HEK293 (cell line): ENCODE measurements around the gene RABAC1.

Experiments used
- PRDM1 ChIP-seq: fragments of 450-650 bp; formaldehyde crosslinking; IDR thresholded peaks from 2 replicates; pipeline ENCODE4; 2016; ENCODE audit warnings: missing biosample characterization, missing genetic modification characterization
- SCRT2 ChIP-seq: fragments of 450-650 bp; formaldehyde crosslinking; IDR thresholded peaks from 2 replicates; pipeline ENCODE4 v1.5.1; 2016; ENCODE audit warnings: missing biosample characterization, missing genetic modification characterization
- SP3 ChIP-seq: fragments of 450-650 bp; formaldehyde crosslinking; IDR thresholded peaks from 2 replicates; pipeline ENCODE4 v1.5.1; 2016; ENCODE audit warnings: missing biosample characterization, missing genetic modification characterization
- ZFP69B ChIP-seq: fragments of 450-650 bp; formaldehyde crosslinking; IDR thresholded peaks from 2 replicates; pipeline ENCODE4 v1.5.1; 2016; ENCODE audit warnings: missing biosample characterization, missing genetic modification characterization
- ZNF114 ChIP-seq: fragments of 450-650 bp; formaldehyde crosslinking; IDR thresholded peaks from 2 replicates; pipeline ENCODE4 v1.5.0; 2017; ENCODE audit warnings: missing biosample characterization, missing genetic modification characterization
- ZNF138 ChIP-seq: fragments of 450-650 bp; formaldehyde crosslinking; IDR thresholded peaks from 2 replicates; pipeline ENCODE4 v1.5.1; 2016; ENCODE audit warnings: missing biosample characterization, missing genetic modification characterization, borderline replicate concordance
- ZNF341 ChIP-seq: fragments of 450-650 bp; formaldehyde crosslinking; IDR thresholded peaks from 2 replicates; pipeline ENCODE4; 2016; ENCODE audit warnings: low read depth, missing biosample characterization, missing genetic modification characterization
- ZNF423 ChIP-seq: fragments of 450-650 bp; formaldehyde crosslinking; IDR thresholded peaks from 2 replicates; pipeline ENCODE4 v1.5.1; 2016; ENCODE audit warnings: missing biosample characterization, missing genetic modification characterization
- ZNF561 ChIP-seq: fragments of 450-650 bp; IDR thresholded peaks from 2 replicates; pipeline ENCODE4 v1.5.1; 2018; ENCODE audit warnings: missing biosample characterization, missing genetic modification characterization, borderline replicate concordance
- ZNF600 ChIP-seq: fragments of 450-650 bp; formaldehyde crosslinking; IDR thresholded peaks from 2 replicates; pipeline ENCODE4 v1.5.1; 2016; ENCODE audit warnings: missing biosample characterization, missing genetic modification characterization
- ZNF677 ChIP-seq: fragments of 450-650 bp; IDR thresholded peaks from 2 replicates; pipeline ENCODE4 v1.5.0; 2018; ENCODE audit warnings: missing biosample characterization, mild to moderate bottlenecking, missing genetic modification characterization, moderate library complexity
- ZNF747 ChIP-seq: fragments of 450-650 bp; formaldehyde crosslinking; IDR thresholded peaks from 2 replicates; pipeline ENCODE4 v1.5.1; 2016; ENCODE audit warnings: missing biosample characterization, missing genetic modification characterization
- ZXDB ChIP-seq: fragments of 450-650 bp; formaldehyde crosslinking; IDR thresholded peaks from 2 replicates; pipeline ENCODE4 v1.5.1; 2016; ENCODE audit warnings: missing biosample characterization, missing genetic modification characterization
- TF ChIP-seq, protein P1 (sequence below): fragments of 450-650 bp; formaldehyde crosslinking; IDR thresholded peaks from 2 replicates; pipeline ENCODE4 v1.5.1; 2017; ENCODE audit warnings: missing biosample characterization, missing genetic modification characterization
- TF ChIP-seq, protein P2 (sequence below): fragments of 450-650 bp; formaldehyde crosslinking; IDR thresholded peaks from 2 replicates; pipeline ENCODE4 v1.5.1; 2016; ENCODE audit warnings: missing biosample characterization, missing genetic modification characterization, borderline replicate concordance
- TF ChIP-seq, protein P3 (sequence below): fragments of 450-650 bp; formaldehyde crosslinking; IDR thresholded peaks from 2 replicates; pipeline ENCODE4 v1.5.1; 2016; ENCODE audit warnings: missing biosample characterization, missing genetic modification characterization, borderline replicate concordance
- TF ChIP-seq, protein P4 (sequence below): fragments of 450-650 bp; formaldehyde crosslinking; conservative IDR thresholded peaks from 2 replicates; pipeline ENCODE4 v1.5.1; 2016; ENCODE audit warnings: low read depth, missing biosample characterization, missing genetic modification characterization
- TF ChIP-seq, protein P5 (sequence below): fragments of 450-650 bp; formaldehyde crosslinking; IDR thresholded peaks from 2 replicates; pipeline ENCODE4 v1.5.1; 2016; ENCODE audit warnings: missing biosample characterization, missing genetic modification characterization
- TF ChIP-seq, protein P6 (sequence below): fragments of 450-650 bp; formaldehyde crosslinking; IDR thresholded peaks from 2 replicates; pipeline ENCODE4 v1.5.1; 2016; ENCODE audit warnings: missing biosample characterization, missing genetic modification characterization

The RABAC1 gene

DNA sequence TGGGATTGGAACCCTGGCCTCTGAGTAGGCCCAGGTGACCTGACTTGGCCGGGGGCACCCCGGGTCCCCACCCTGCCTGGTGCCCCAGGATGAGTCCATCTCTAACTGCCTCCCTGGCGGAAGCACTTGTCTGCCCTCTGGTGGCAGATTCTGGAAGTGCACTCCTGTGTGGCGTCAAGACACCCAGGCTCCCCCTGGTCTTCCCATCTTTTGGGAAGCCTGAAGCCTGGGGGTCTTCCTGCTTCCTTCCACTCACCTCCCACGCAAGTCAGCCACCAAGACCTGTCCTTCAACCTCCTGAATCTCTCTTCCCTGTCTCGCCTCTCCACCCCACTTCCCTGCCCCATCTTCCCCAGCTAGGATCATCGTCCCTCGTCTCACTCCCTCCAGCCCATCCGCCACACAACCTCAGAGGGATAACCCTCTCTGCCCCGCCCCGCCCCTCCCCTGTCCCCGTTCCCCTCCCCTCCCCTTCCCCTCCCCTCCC is 7.4 kb downstream of the RABAC1 start (continued):
- TF ChIP-seq ZNF138 (tag by site-specific recombination) (no peak), ZNF677 (tag by site-specific recombination) (no peak), ZNF114 (tag by site-specific recombination) (no peak), ZXDB (tag by site-specific recombination) (no peak), ZNF600 (tag by site-specific recombination) (peak; percentile 80), ZNF341 (tag by site-specific recombination) (no peak), SP3 (tag by site-specific recombination) (peak; percentile 69), ZNF747 (tag by site-specific recombination) (no peak), PRDM1 (tag by site-specific recombination) (no peak), ZFP69B (tag by site-specific recombination) (0 out of 2 replicates have a peak, but pooled peaks have one; percentile 41), ZNF423 (no peak), SCRT2 (no peak), ZNF561 (tag by site-specific recombination) (0 out of 2 replicates have a peak, but pooled peaks have one; percentile 42)
- TF ChIP-seq, protein P1, sequence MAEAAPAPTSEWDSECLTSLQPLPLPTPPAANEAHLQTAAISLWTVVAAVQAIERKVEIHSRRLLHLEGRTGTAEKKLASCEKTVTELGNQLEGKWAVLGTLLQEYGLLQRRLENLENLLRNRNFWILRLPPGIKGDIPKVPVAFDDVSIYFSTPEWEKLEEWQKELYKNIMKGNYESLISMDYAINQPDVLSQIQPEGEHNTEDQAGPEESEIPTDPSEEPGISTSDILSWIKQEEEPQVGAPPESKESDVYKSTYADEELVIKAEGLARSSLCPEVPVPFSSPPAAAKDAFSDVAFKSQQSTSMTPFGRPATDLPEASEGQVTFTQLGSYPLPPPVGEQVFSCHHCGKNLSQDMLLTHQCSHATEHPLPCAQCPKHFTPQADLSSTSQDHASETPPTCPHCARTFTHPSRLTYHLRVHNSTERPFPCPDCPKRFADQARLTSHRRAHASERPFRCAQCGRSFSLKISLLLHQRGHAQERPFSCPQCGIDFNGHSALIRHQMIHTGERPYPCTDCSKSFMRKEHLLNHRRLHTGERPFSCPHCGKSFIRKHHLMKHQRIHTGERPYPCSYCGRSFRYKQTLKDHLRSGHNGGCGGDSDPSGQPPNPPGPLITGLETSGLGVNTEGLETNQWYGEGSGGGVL (tag by site-specific recombination) = peak; percentile 78
- TF ChIP-seq, protein P2, sequence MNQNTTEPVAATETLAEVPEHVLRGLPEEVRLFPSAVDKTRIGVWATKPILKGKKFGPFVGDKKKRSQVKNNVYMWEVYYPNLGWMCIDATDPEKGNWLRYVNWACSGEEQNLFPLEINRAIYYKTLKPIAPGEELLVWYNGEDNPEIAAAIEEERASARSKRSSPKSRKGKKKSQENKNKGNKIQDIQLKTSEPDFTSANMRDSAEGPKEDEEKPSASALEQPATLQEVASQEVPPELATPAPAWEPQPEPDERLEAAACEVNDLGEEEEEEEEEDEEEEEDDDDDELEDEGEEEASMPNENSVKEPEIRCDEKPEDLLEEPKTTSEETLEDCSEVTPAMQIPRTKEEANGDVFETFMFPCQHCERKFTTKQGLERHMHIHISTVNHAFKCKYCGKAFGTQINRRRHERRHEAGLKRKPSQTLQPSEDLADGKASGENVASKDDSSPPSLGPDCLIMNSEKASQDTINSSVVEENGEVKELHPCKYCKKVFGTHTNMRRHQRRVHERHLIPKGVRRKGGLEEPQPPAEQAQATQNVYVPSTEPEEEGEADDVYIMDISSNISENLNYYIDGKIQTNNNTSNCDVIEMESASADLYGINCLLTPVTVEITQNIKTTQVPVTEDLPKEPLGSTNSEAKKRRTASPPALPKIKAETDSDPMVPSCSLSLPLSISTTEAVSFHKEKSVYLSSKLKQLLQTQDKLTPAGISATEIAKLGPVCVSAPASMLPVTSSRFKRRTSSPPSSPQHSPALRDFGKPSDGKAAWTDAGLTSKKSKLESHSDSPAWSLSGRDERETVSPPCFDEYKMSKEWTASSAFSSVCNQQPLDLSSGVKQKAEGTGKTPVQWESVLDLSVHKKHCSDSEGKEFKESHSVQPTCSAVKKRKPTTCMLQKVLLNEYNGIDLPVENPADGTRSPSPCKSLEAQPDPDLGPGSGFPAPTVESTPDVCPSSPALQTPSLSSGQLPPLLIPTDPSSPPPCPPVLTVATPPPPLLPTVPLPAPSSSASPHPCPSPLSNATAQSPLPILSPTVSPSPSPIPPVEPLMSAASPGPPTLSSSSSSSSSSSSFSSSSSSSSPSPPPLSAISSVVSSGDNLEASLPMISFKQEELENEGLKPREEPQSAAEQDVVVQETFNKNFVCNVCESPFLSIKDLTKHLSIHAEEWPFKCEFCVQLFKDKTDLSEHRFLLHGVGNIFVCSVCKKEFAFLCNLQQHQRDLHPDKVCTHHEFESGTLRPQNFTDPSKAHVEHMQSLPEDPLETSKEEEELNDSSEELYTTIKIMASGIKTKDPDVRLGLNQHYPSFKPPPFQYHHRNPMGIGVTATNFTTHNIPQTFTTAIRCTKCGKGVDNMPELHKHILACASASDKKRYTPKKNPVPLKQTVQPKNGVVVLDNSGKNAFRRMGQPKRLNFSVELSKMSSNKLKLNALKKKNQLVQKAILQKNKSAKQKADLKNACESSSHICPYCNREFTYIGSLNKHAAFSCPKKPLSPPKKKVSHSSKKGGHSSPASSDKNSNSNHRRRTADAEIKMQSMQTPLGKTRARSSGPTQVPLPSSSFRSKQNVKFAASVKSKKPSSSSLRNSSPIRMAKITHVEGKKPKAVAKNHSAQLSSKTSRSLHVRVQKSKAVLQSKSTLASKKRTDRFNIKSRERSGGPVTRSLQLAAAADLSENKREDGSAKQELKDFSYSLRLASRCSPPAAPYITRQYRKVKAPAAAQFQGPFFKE = no peak
- TF ChIP-seq, protein P3, sequence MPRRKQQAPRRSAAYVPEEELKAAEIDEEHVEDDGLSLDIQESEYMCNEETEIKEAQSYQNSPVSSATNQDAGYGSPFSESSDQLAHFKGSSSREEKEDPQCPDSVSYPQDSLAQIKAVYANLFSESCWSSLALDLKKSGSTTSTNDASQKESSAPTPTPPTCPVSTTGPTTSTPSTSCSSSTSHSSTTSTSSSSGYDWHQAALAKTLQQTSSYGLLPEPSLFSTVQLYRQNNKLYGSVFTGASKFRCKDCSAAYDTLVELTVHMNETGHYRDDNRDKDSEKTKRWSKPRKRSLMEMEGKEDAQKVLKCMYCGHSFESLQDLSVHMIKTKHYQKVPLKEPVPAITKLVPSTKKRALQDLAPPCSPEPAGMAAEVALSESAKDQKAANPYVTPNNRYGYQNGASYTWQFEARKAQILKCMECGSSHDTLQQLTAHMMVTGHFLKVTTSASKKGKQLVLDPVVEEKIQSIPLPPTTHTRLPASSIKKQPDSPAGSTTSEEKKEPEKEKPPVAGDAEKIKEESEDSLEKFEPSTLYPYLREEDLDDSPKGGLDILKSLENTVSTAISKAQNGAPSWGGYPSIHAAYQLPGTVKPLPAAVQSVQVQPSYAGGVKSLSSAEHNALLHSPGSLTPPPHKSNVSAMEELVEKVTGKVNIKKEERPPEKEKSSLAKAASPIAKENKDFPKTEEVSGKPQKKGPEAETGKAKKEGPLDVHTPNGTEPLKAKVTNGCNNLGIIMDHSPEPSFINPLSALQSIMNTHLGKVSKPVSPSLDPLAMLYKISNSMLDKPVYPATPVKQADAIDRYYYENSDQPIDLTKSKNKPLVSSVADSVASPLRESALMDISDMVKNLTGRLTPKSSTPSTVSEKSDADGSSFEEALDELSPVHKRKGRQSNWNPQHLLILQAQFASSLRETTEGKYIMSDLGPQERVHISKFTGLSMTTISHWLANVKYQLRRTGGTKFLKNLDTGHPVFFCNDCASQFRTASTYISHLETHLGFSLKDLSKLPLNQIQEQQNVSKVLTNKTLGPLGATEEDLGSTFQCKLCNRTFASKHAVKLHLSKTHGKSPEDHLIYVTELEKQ (tag by site-specific recombination) = no peak
- TF ChIP-seq, protein P4, sequence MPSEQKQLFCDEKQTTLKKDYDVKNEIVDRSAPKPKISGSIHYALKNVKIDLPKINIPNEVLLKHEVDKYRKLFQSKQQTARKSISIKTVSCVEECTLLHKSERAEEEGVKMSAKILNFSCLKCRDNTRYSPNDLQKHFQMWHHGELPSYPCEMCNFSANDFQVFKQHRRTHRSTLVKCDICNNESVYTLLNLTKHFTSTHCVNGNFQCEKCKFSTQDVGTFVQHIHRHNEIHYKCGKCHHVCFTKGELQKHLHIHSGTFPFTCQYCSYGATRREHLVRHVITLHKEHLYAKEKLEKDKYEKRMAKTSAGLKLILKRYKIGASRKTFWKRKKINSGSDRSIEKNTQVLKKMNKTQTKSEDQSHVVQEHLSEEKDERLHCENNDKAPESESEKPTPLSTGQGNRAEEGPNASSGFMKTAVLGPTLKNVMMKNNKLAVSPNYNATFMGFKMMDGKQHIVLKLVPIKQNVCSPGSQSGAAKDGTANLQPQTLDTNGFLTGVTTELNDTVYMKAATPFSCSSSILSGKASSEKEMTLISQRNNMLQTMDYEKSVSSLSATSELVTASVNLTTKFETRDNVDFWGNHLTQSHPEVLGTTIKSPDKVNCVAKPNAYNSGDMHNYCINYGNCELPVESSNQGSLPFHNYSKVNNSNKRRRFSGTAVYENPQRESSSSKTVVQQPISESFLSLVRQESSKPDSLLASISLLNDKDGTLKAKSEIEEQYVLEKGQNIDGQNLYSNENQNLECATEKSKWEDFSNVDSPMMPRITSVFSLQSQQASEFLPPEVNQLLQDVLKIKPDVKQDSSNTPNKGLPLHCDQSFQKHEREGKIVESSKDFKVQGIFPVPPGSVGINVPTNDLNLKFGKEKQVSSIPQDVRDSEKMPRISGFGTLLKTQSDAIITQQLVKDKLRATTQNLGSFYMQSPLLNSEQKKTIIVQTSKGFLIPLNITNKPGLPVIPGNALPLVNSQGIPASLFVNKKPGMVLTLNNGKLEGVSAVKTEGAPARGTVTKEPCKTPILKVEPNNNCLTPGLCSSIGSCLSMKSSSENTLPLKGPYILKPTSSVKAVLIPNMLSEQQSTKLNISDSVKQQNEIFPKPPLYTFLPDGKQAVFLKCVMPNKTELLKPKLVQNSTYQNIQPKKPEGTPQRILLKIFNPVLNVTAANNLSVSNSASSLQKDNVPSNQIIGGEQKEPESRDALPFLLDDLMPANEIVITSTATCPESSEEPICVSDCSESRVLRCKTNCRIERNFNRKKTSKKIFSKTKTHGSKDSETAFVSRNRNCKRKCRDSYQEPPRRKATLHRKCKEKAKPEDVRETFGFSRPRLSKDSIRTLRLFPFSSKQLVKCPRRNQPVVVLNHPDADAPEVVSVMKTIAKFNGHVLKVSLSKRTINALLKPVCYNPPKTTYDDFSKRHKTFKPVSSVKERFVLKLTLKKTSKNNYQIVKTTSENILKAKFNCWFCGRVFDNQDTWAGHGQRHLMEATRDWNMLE (tag by site-specific recombination) = peak; percentile 20; the same call in 1 of the 2 replicates
- TF ChIP-seq, protein P5, sequence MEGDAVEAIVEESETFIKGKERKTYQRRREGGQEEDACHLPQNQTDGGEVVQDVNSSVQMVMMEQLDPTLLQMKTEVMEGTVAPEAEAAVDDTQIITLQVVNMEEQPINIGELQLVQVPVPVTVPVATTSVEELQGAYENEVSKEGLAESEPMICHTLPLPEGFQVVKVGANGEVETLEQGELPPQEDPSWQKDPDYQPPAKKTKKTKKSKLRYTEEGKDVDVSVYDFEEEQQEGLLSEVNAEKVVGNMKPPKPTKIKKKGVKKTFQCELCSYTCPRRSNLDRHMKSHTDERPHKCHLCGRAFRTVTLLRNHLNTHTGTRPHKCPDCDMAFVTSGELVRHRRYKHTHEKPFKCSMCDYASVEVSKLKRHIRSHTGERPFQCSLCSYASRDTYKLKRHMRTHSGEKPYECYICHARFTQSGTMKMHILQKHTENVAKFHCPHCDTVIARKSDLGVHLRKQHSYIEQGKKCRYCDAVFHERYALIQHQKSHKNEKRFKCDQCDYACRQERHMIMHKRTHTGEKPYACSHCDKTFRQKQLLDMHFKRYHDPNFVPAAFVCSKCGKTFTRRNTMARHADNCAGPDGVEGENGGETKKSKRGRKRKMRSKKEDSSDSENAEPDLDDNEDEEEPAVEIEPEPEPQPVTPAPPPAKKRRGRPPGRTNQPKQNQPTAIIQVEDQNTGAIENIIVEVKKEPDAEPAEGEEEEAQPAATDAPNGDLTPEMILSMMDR (tag by site-specific recombination) = peak; percentile 95
- TF ChIP-seq, protein P6, sequence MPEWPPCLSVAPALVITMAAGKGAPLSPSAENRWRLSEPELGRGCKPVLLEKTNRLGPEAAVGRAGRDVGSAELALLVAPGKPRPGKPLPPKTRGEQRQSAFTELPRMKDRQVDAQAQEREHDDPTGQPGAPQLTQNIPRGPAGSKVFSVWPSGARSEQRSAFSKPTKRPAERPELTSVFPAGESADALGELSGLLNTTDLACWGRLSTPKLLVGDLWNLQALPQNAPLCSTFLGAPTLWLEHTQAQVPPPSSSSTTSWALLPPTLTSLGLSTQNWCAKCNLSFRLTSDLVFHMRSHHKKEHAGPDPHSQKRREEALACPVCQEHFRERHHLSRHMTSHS (tag by site-specific recombination) = no peak
